ENCODE measurements around the gene SH3RF3.
"Not testable (repeated sequence)": the region's sequence is repeated elsewhere in the genome, so short reads cannot be mapped to it uniquely, and the experiment has no call there.

Gene SH3RF3

GRCh38 chr2:109532728-109533076, 403.7 kb downstream of the SH3RF3 start:
- TF ChIP-seq, protein P1, sequence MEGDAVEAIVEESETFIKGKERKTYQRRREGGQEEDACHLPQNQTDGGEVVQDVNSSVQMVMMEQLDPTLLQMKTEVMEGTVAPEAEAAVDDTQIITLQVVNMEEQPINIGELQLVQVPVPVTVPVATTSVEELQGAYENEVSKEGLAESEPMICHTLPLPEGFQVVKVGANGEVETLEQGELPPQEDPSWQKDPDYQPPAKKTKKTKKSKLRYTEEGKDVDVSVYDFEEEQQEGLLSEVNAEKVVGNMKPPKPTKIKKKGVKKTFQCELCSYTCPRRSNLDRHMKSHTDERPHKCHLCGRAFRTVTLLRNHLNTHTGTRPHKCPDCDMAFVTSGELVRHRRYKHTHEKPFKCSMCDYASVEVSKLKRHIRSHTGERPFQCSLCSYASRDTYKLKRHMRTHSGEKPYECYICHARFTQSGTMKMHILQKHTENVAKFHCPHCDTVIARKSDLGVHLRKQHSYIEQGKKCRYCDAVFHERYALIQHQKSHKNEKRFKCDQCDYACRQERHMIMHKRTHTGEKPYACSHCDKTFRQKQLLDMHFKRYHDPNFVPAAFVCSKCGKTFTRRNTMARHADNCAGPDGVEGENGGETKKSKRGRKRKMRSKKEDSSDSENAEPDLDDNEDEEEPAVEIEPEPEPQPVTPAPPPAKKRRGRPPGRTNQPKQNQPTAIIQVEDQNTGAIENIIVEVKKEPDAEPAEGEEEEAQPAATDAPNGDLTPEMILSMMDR (IDR thresholded peaks at IDR 0.05; ENCODE audit: insufficient read depth, low read depth, low read length, missing control alignments), result no peak
- no peak overlapping the region for H3K4me3 ChIP-seq (ENCODE audit: low read length)
- DNase-seq (ENCODE audit: low read depth), result no peak

DNA sequence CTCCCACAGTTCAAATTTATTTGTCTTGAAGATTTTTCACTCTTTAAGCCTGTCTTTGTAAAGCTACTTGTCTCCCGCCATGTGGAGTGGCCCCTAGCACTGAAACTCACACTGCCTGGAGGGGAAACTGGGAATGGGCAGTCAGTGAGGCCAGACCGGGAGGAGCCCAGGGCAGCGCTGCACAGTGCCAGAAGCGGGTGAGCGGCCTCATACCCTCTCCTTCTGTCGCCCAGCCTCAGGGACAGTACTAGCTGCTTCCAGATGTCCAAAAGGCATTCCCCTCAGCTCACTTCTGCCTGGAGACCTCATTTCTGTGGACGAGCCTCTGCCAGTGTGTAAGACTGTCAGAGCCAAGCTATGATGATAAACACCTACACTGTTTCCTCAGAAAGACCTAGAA, 404.8 kb downstream of the SH3RF3 start:
- H3K4me3 ChIP-seq (ENCODE audit: low read length), result no peak overlapping the region
- DNase-seq (ENCODE audit: low read depth), result no peak
- TF ChIP-seq, protein P1 (IDR thresholded peaks at IDR 0.05; ENCODE audit: insufficient read depth, low read depth, low read length, missing control alignments), result no peak

DNA sequence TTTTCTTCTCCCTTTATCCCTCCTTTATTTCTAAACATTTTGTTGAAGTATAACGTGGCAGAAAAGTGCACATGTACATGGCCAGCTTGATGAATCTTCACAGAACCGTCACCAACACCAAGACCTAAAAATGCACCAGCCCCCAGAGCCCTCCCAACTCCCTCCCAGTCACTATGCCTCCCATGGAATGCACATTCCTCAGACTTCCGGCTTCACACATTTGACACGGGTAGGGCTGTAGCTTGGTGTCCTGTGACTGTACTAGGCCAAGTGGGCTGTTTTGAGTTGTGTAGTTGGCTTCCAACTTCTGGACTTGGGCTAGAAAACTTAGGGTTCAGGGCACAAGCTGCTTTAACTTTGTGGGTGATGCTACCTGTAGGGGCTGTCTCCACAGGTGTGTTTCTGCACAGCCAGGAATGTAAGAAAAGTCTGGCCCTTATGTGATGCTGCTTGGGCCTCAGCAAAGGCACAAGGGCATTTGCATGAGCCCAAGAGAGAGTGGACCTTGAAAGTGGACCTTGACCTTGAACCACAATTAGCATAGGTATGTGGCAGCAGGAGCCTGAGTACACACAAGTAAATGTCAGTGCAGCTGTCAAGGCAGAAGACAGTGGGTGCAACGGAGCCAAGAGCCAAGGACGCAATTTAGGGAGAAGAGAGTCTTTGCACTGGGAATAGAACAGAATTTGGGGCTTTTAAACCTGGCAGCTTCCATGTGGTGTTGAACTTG, 406.4 kb downstream of the SH3RF3 start:
- TF ChIP-seq, protein P1 (IDR thresholded peaks at IDR 0.05; ENCODE audit: insufficient read depth, low read depth, low read length, missing control alignments), result no peak
- no peak for DNase-seq (ENCODE audit: low read depth)
- H3K4me3 ChIP-seq (ENCODE audit: low read length), result no peak overlapping the region

- DNase-seq (ENCODE audit: low read depth); H3K4me3 ChIP-seq (ENCODE audit: low read length): not testable (repeated sequence)
Measured at GRCh38 chr2:109536556-109536955, 407.6 kb downstream of the SH3RF3 start.

DNA sequence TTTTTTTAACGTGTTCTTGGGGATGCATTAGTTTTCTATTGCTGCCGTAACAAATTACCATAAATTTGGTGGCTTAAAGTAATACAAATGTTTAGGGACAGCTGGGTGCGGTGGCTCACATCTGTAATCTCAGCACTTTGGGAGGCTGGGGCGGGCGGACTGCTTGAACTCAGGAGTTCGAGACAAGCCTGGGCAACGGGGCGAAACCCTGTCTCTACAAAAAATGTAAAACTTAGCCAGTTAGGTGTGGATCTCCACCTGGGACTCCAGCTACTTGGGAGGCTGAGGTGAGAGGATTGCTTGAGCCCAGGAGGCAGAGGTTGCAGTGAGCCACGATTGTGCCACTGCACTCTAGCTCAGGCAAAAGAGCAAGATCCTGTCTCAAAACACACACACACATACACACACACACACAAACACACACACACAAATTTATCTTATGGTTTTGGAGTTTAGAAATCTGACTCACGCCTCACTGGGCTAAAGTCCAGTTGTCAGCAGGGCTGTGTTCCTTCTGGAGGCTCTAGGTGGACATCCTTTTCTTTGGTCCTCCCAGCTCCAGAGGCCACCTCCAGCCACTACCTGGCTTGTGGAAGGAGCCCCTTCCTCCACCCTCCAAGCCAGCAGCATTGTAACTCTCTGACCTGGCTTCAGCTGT, 408.7 kb downstream of the SH3RF3 start:
- DNase-seq (ENCODE audit: low read depth), result no peak
- TF ChIP-seq, protein P1 (IDR thresholded peaks at IDR 0.05; ENCODE audit: insufficient read depth, low read depth, low read length, missing control alignments), result no peak
- H3K4me3 ChIP-seq (ENCODE audit: low read length), result no peak overlapping the region

- TF ChIP-seq, protein P1 (IDR thresholded peaks at IDR 0.05; ENCODE audit: insufficient read depth, low read depth, low read length, missing control alignments), result no peak
- H3K4me3 ChIP-seq (ENCODE audit: low read length), result no peak overlapping the region
- no peak for DNase-seq (ENCODE audit: low read depth)
Measured at GRCh38 chr2:109538546-109538945, 409.5 kb downstream of the SH3RF3 start.

GRCh38 chr2:109542384-109542783, 413.4 kb downstream of the SH3RF3 start:
- DNase-seq (ENCODE audit: low read depth), result no peak
- no peak overlapping the region for H3K4me3 ChIP-seq (ENCODE audit: low read length)
- TF ChIP-seq, protein P1 (IDR thresholded peaks at IDR 0.05; ENCODE audit: insufficient read depth, low read depth, low read length, missing control alignments), result no peak
